Uterus (tissue), 4 donors: ENCODE results near the gene CXCL14. TPM values are rescaled to one million over a fixed set of nuclear protein-coding genes. Genes with fewer than 3 reads are reported as not detected.

ENCODE experiments used
- DNase-seq, 2 donors: peaks; one replicate each; pipeline ENCODE4 v3.0.0-alpha.2; 2019 to 2020
- H3K27ac ChIP-seq, 2 donors: fragments of 200-600 bp; sonication (generic); 1 replicate in 1 of 2; 2 replicates in 1 of 2; pipeline ENCODE4 v1.5.1; 2016 to 2018
- H3K27me3 ChIP-seq, 2 donors: fragments of 200-600 bp; sonication (generic); one replicate each; pipeline ENCODE4 v1.5.1; 2018 to 2019; ENCODE audit warnings: control low read depth in 1 of 2
- H3K36me3 ChIP-seq, 2 donors: fragments of 200-600 bp; sonication (generic); one replicate each; pipeline ENCODE4 v1.5.1; 2019; ENCODE audit warnings: control low read depth in 1 of 2
- H3K4me1 ChIP-seq, 2 donors: fragments of 200-600 bp; sonication (generic); one replicate each; pipeline ENCODE4 v1.5.1; 2018 to 2019; ENCODE audit warnings: control low read depth in 1 of 2
- H3K4me3 ChIP-seq, 2 donors: fragments of 200-600 bp; sonication (generic); 1 replicate in 1 of 2; 2 replicates in 1 of 2; pipeline ENCODE4 v1.5.1; 2018 to 2019; ENCODE audit warnings: mild to moderate bottlenecking in 1 of 2
- H3K9me3 ChIP-seq, 2 donors: fragments of 200-600 bp; sonication (generic); one replicate each; pipeline ENCODE4 v1.5.1; 2019; ENCODE audit warnings: control low read depth in 1 of 2
- CTCF ChIP-seq, 4 experiments: fragments of 200-600 bp in 2 of 4; fragments of 450-650 bp in 2 of 4; sonication (generic) in 2 of 4; IDR thresholded peaks; one replicate each; pipeline ENCODE4 v1.5.1; 2016 to 2019; ENCODE audit warnings: antibody characterized with exemption in 4 of 4, mild to moderate bottlenecking in 2 of 4, moderate library complexity in 1 of 4
- POLR2A ChIP-seq, 2 donors: fragments of 450-650 bp; IDR thresholded peaks; one replicate each; pipeline ENCODE4 v1.6.1; 2016; ENCODE audit warnings: antibody characterized with exemption in 2 of 2, mild to moderate bottlenecking in 1 of 2, moderate library complexity in 1 of 2
- intact Hi-C: fragments of 100-400 bp; cut with DNase I; formaldehyde crosslinking; loops from one replicate; pipeline ENCODE4 v1.15.1; 2023; ENCODE audit warnings: low total_unique reads
- total RNA-seq, 4 donors: library from RNA; depleted of rRNA in 3 of 4; stranded (reverse); fragments of >200 nt in 3 of 4; gene quantifications; one replicate each; pipeline versions ENCODE4 v1.1.0 to v1.2.4, GENCODE V29; 2014 to 2023
- donor health status: DM: yes; HTN: yes; CAD: no.

CXCL14 gene
- total RNA-seq, 4 donors from 2014 or later: 1.4 to 10.9 (median 3.5) TPM

GRCh38 chr5:135608361-135608760 lies 29.6 kb upstream of the CXCL14 start:
- Histone ChIP-seq H3K27me3 (no peaks in the 10 kb centered on the region), H3K4me3 (no peak overlapping the region), H3K27ac (no peak overlapping the region), H3K4me1 (no peaks in the 10 kb centered on the region), H3K9me3 (no peaks in the 10 kb centered on the region), H3K36me3 (no peaks in the 10 kb centered on the region)
- intact Hi-C loops: no loop called here
- TF ChIP-seq POLR2A (IDR thresholded peaks at IDR 0.05): no peak
- TF ChIP-seq CTCF (IDR thresholded peaks at IDR 0.05): no peak
- DNase-seq: no peak

GRCh38 chr5:135606431-135606830 lies 27.6 kb upstream of the CXCL14 start:
- Histone ChIP-seq H3K4me1 (no peaks in the 10 kb centered on the region), H3K27ac (no peak overlapping the region), H3K9me3 (no peaks in the 10 kb centered on the region), H3K36me3 (no peaks in the 10 kb centered on the region), H3K4me3 (no peak overlapping the region), H3K27me3 (no peaks in the 10 kb centered on the region)
- intact Hi-C loops: no loop called here
- DNase-seq: no peak
- TF ChIP-seq CTCF (IDR thresholded peaks at IDR 0.05) (no peak), POLR2A (IDR thresholded peaks at IDR 0.05) (no peak)

GRCh38 chr5:135605221-135605620 lies 26.4 kb upstream of the CXCL14 start:
- Histone ChIP-seq H3K27ac (no peak overlapping the region), H3K27me3 (no peaks in the 10 kb centered on the region), H3K9me3 (no peaks in the 10 kb centered on the region), H3K36me3 (no peaks in the 10 kb centered on the region), H3K4me1 (no peaks in the 10 kb centered on the region), H3K4me3 (no peak overlapping the region)
- TF ChIP-seq CTCF (IDR thresholded peaks at IDR 0.05): no peak
- no peak for TF ChIP-seq POLR2A (IDR thresholded peaks at IDR 0.05)
- DNase-seq: no peak
- intact Hi-C loops: no loop called here

- Histone ChIP-seq H3K27me3 (no peaks in the 10 kb centered on the region), H3K4me3 (no peak overlapping the region), H3K4me1 (no peaks in the 10 kb centered on the region), H3K27ac (no peak overlapping the region), H3K36me3 (no peaks in the 10 kb centered on the region), H3K9me3 (no peaks in the 10 kb centered on the region)
- DNase-seq: no peak
- intact Hi-C loops: no loop called here
- TF ChIP-seq CTCF (IDR thresholded peaks at IDR 0.05): no peak
- TF ChIP-seq POLR2A (IDR thresholded peaks at IDR 0.05): no peak
Observed at GRCh38 chr5:135604056-135604455, 25.3 kb upstream of the CXCL14 start.

- no peak for DNase-seq
- intact Hi-C loops: no loop called here
- Histone ChIP-seq H3K4me1 (no peaks in the 10 kb centered on the region), H3K36me3 (no peaks in the 10 kb centered on the region), H3K27me3 (no peaks in the 10 kb centered on the region), H3K27ac (no peak overlapping the region), H3K4me3 (no peak overlapping the region), H3K9me3 (no peaks in the 10 kb centered on the region)
- TF ChIP-seq POLR2A (IDR thresholded peaks at IDR 0.05): no peak
- TF ChIP-seq CTCF (IDR thresholded peaks at IDR 0.05): no peak
Observed at GRCh38 chr5:135602882-135603721, 24.3 kb upstream of the CXCL14 start.
